ENCODE data around the gene METTL23. TPM values are rescaled to one million over a fixed set of nuclear protein-coding genes. Genes with fewer than 3 reads are reported as not detected.
A peak's percentile ranks its signal among the peaks of the same experiment; 100 is the strongest.
"Not testable (repeated sequence)": the region's sequence is repeated elsewhere in the genome, so short reads cannot be mapped to it uniquely, and the experiment has no call there.

METTL23 gene
- polyA plus RNA-seq, 1 donor, result 22.1 TPM

DNA sequence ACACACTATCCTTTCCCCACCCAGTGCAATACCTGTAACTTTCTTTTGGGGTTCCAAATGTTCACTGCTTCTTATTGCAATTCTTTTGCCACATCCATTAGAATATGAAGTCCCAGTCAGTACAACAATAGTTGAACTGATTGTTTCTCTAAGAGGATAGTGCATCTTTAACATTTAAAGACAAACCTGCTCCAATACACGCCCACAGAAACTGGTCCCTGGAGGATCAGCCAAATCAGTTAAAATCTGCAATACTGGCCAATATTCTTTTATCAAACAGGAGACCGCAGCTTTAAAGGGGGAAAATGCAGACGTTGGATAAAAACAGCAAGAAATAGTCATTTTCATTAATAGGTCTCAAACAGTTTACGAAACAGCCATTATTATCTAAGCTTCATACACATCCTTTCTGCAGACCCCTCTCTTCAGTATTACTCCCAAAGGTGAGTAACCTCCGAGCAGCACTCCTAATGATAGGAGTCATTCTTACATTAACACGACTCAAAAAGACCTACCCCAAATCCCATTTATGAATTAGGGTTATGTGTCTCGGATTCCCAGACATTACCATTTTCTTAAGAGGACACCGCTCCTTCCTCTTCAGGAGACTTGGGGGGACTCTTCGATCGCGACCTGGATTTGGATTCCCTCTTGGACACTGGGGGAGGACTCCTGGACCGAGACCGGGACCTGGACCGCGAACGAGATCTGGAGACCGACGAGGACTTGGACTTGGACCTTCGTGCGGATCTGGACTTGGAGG, 9.1 kb downstream of the METTL23 start:
- no peak for DNase-seq

DNA sequence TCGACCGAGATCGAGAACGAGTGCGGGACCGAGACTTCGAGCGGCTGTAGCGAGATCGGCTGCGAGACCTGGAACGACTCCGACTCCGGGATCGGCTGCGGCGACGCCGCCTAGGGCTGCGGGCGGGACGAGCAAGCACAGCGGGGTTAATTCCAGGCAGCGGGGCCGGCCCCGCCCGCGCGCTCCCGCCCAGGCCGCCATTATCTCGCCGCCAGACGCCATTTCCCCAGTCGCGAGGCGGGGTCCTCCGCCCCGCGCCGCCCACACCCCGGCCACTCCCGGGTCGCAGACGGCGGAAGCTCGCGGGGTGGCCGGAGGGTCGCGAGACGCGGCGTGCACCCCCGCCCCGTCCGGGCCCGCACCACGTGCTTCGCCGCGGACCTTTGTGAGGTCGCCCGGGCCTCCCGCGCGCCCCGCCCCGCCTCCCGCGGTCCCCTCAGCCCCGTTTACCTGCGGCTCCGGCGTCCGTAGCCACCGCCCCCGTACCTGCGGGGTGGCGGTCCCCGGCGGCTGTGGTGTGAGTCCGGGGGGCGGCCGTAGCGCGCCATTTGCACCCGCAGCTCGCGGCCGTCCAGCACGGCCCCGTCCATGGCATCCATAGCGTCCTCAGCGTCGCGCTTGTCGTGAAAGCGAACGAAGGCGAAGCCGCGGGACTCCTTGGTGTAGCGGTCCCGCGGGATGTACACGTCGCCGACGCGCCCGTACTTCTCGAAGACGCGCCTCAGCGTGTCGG, 9.9 kb downstream of the METTL23 start:
- DNase-seq, result peak; percentile 82

DNA sequence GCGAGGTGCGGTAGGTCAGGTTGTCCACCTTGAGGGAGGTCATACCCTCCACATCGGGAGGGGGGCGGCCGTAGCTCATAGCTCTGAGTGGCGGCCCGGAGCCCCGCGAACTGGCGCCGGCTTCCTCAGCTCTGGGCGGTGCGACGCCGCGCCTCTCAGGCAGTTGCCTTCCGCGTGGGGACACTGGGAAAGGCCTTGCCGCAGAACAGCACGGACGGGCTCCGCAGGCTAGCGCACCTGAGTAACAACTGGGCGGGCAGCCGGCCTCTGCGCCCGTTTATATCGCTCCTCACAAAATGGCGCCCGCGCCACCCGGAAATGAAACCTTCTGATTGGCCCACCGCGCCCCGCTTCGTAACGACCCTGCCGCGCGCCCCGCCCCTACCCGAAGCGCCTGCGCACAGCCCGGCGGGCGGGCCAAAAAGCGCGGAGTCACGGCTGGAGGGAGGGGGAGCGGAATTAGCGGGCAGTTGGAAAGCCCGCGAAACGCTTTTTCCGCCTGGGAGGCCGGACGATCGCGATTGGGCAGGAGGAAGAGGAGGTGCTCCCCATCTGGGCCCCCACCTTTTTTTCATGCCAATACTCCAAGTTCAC, 10.5 kb downstream of the METTL23 start, which contains the start of gene SRSF2:
SRSF2 (minus strand) TSS at position 250 of the 594 bp plus-strand sequence; CDS start at position 79, 171 bp downstream.
- DNase-seq, result peak; percentile 98

DNA sequence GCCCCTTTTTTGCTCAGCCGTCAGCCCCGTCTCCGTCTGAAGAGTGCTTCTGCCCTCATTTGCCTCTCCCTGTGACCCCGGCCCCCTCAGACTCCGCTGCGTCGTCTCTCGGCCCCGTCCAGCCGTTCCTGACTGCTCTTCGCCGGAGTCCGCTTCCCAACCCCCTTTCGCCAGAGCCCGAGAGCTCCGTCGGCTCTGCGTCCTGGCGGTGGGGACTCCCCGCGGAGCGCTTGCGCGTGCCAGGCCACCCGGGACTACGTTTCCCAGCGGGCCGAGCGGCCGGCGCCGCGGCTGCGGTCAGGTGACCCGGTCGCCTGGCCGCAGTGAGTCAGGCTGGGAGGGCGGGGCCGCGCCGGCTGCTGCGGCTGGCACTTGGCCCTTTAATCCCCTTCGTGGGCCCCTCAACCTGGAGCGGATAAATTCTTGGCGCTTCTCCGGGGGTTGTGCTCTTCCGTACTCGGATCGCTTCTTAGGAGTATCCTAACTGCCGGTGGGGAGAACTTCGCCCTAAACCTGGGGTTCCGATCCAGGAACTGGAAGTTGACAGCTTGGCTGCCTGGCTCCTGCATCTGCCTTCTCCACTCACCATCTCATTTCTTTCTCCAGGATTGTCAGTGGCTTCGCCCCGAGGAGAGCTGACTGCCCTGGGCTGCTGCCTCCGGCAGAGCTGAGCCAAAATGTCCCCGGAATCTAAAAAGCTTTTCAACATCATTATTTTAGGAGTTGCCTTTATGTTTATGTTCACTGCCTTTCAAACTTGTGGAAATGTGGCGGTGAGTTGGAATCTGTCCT, 11.2 kb downstream of the METTL23 start, which contains the start of gene MFSD11:
MFSD11 (plus strand) TSS at position 444 of the 792 bp plus-strand sequence; CDS start at position 678, 234 bp downstream.
- peak; percentile 97 for DNase-seq

DNA sequence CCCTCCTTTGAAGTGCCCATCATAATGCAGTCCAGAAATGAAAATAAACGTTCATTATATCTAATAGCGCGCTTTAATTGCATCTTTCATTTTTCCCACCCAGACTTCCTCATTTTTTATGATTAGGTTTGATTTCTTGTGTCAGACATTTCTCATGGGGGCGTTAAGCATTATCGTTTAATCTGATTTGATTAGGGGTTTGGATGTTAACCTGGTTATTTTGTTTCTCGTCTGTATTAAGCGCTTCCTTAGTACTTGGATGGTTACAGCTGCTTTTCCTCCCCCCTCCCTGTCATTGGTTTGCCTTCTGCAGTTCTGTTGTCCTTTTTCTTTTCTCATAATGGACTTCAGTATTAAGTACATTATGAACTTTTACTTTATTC, 11.8 kb downstream of the METTL23 start:
- peak; percentile 15 for DNase-seq

DNA sequence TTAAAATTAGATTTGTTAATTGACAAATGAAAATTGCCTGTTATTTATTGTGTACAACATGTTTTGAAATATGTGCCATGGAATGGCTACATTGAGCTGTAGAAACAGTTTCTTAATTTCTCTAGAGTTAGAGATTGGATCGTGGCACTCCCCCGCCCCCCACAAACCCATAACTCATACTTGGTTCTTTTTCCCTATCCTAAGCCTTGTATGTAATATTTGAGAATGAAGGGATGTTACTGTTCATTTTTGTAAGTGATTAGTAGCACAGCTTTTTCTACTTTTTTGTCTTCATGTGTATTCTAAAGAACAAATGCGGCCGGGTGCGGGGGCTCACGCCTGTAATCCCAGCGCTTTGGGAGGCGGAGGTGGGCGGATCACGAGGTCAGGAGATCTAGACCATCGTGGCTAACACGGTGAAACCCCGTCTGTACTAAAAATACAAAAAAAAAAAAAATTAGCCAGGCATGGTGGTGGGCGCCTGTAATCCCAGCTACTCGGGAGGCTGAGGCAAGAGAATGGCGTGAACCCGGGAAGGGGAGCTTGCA, 13.0 kb downstream of the METTL23 start:
- DNase-seq, result not testable (repeated sequence)

DNA sequence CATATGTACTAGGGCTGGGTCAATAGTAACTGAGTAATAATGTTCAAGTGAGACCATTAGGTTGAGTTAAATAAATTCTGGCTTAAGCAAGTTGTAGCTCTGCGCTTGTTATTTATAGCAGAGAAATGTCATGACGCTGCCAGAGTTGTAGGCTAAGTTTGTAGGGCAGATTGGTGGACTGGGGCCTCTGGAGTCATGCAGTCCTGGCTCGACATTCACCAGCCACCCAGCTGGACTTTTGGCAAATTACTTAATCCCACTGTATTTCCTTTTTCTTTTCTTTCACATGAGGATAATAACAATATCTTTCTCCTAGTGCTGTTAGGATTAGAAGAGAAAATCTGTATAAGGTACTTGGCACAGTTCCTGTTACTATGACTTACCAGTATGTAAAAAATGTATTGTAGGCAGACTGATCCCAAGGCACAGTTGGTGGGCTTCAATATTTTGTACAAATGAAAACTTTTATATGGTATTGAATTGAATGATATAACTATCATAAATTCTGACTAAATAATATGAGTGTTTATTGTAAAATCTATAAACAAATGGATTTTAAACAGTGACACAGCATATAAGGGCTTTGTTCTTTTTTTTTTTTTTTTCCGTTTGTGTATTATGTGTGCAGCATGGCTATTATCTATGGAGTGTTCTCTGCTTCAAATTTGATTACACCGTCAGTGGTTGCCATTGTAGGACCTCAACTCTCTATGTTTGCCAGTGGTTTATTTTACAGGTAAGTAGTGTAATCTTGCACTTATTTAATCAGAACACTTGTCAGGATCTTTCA, 13.9 kb downstream of the METTL23 start:
- DNase-seq, result no peak

DNA sequence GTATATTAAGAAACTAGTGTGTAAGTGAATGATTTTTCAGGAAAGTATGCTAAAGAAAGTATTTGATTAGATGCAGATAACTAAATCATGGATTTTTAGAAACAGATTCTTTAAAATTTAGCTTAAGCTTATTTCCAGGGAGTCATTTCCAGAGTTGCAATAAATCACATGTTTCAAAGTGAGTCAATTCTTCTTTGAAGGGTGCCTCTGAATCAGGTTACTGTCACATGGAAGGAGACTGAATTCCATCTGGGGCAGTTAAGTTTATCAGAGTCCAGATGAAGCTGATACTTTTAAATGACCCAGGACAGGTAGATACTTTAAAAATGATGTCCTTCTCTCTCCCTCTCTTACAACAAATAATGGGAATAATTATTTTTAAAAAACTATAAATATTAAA, 16.3 kb downstream of the METTL23 start:
- no peak for DNase-seq

DNA sequence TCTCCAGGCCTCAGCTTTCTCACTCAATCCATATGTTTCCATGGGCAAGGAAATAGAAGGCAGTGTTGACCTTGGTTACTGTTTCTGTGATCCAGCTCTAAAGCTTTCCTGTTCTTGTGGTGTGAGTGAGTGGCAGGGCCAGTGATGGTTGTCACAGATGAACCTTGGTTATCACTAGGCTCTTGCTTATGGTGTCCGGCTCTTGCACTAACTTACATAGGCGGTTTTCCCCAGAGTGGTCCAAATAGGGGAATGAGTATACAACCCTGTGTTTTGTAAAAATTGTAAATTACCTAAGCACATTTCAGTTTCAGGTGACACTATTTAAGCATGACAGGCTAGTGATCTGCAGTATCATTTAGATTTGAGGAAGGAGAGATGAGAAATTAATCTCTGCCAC, 18.1 kb downstream of the METTL23 start:
- DNase-seq, result no peak

DNA sequence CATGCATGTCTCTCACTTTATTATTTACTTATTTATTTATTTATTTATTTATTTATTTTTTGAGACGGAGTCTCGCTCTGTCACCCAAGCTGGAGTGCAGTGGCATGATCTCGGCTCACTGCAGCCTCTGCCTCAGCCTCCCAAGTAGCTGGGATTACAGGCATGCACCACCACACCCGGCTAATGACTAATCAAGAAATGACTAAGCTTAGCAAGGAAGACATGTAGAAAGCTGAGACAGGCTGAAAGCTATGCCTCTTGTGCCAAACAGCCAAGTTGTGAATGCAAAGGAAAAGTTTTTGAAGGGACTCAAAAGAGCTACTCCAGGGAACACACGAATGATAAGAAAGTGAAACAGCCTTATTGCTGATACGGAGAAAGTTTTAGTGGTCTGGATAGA, 19.1 kb downstream of the METTL23 start:
- DNase-seq, result not testable (repeated sequence)

DNA sequence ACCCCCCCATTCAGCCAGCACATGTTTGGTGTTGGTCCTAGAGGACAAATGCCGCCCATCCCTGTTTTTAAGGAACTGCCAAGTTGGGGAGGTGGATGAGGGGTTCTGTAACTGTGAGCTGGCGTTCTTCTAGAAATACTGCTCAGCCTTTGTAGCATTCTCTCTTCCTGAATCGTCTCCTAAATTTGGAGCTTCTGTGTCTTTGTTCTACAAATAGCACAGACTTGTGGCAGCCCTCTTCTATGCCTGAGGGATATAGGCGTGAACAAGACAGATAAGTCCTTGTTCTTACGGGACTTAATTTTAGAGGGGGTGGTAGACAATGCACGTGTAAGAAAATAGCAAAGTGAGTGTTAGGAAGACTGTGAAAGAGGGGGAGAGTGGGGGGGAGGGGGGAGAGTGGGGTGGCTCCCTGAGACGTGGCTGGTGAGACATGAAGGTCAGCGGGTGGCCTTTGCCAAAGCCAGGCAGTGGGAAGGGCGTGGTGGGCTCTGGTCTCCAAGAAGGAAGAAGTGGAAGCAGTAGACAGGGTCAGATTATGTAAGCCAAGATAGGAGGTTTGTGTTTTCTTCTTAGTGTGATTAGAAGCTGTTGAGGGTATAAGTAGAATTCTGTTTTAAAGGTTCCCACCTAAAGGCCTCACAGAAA, 21.2 kb downstream of the METTL23 start:
- DNase-seq, result no peak

DNA sequence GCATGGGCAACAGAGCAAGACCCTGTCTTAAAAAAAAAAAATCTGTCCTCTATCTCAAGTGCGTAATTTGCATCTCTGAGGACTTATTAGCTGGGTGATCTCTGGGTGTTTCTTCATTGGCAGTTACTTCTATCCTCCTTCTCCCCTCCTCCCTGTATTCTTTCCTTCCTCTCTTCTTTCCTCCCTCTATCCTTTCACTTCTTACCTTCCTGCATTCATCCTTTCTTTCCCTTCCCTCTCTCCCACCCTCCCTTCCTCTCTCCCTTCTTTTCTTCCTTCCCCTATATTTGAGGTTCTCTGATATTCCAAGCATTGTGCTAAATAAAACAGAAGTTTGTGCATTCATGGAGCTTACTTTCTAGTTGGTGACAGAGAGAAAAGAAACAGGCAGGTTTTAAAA, 22.0 kb downstream of the METTL23 start:
- DNase-seq, result no peak

DNA sequence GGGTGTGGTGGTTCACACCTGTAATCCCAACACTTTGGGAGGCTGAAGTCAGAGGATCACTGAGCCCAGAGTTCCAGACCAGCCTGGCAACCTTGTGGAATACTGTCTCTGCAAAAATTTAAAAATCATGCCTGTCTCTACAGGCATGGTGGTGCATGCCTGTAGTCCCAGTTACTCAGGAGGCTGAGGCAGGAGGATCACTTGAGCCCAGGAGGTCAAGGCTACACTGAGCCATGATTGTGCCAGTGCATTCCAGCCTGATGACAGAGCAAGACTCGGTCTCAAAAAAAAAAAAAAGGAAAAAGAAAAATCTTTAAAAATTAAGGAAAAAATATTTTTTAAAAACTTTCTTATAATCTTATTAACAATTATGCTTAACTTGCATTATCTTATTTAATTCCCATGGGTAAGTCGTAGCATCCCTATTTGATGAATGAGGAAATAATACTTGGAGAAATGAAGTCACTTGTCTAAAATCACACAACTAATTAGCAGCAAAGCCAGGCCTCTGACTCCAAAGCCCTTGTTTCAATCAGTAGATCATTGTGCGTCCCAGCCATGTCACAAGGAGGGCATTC, 24.9 kb downstream of the METTL23 start:
- no peak for DNase-seq

DNA sequence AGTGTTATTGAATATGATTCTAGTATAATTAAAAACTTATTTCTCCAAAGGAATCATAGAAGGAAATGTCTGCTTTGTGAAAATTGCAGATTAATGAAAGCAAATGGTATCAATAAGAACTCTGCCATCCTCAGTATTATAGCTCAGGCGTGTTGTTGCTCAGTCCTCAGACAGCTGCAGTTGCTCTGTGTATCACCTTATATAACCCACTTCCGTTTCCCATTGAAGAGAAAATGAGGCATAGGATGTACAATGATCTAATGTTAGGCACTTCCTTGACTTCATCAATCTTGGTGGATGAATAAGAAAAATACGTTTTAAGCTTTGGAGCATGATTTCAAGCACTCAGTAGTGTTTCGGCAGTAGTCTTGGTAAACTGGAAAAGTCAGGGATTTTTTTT, 25.4 kb downstream of the METTL23 start:
- no peak for DNase-seq

DNA sequence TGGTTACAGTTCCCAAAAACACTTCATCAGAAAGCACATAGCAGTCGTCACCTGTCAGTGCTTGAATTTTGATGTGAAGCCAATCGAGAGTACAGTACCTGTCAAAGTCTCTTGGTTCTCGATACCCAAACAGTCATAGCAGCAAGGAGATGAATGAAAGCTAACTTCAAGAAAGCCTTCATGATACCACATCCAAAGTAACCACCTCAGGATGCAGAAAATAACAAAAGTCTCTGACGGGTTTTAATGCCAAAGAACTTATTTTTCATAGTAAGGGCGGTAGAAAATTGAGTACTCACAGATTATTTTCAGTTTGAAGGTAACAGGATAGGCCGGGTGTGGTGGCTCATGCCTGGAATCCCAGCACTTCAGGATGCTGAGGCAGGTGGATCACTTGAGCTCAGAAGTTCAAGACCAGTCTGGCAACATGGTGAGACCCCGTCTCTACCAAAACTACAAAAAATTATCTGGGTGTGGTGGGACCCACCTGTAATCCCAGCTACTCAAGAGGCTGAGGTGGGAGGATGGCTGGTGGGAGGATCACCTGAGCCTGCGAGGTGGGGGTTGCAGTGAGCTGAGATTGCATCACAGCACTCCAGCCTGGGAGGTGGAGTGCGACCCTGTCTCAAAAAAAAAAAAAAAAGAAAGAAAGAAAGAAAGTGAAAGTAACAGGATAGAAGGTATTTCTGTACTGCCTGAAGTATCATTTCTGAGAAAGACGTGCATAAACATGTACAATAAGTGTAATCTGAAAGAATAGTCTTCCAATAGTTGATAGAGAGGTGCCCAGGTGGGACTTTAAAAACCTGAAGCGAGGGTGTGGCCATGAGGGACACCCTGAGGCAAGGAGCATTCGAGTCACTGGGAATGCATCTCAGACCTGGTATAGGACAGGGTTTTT, 26.7 kb downstream of the METTL23 start:
- no peak for DNase-seq

DNA sequence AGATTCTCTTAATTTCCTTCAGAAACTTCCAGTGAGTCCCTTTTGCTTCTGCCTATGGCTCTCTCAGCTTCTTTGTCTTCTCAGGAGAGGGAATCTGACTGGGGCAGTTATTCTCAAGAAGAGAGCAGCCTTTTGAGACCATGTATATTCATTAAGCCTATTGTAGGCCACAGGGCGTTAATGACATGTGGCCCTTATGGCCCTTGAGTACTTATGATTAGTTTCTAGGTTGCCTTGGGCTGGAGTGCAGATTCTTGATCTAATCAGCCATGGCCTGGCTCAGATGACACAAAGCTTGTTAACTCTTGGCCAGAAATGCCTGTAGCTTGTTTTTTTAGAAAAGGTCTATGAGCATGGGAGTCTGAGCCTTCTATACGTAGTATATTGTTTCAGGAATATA, 28.6 kb downstream of the METTL23 start:
- no peak for DNase-seq

DNA sequence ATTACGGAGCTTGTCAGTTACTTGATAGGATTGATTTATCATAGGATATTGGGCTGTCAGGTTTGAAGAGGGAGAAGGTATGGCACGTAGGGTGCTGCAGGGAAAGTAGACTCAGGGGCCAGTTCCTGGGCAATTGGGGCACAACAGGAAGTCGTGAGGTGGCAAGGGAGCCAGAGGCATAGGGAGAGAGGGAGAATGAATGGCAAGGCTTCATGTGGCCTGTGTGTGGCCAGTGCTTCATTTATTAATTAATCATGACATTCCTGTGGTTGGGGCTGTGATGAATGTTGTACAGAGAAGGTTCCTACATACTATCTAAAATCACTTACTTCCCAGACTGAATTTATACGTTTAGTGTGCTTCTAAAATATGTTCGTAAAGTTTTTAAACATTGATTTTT, 30.6 kb downstream of the METTL23 start:
- DNase-seq, result no peak

DNA sequence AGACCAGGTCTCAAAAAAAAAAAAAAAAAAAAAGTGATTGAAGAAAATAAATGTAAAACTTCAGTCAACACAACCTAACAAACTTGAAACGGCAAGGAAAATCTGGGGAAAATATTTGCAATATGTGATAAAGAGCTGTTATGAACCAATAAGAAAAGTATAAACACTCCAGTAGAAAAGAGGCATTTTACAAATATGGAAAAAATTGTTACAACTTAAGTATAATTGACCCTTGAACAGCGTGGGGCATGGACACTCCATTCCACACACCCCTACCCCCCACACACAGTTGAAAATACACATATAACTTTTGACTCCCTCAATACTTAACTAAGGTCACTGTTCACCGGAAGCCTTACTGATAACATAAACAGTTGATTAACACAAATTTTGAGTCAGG, 31.9 kb downstream of the METTL23 start:
- DNase-seq, result no peak

DNA sequence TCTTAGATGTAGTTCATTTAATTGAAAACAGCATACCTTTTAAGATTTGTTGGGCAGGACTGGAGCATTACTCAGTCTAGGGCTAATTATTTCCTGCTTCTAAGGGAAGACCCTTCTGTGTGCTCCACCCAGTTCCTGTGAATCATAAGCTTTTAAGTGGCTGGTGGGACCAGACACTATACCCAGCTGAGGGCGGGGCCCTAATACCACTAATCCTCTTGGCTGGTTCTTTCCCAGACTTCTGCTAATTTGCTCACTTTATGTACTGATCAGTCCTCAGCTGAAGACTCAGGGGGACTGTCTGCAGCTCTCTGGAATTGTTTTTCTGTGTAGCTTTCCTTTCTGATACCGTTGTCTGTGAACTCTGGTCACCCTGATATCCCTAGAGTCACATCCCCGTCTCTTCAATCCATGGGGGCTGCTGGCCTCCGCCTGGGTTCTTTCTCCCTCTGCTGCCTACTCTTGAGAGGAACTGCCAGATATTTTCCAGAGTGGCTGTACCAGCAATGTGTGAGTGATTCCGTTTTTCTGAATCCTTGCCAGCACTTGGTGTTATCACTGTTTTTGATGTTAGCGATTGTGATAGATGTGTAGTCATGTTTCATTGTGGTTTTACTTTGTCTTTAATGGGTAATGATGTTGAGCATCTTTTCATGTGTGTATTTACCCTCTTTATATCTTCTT, 46.3 kb downstream of the METTL23 start:
- DNase-seq, result no peak

Data from hindlimb muscle (tissue), 1 donor.